Measurements from ENCODE around the gene MYO1D. TPM values are rescaled to one million over a fixed set of nuclear protein-coding genes. Genes with fewer than 3 reads are reported as not detected.

Gene MYO1D
- total RNA-seq, 1 experiment from 2014 or later = 5.6 TPM

DNA sequence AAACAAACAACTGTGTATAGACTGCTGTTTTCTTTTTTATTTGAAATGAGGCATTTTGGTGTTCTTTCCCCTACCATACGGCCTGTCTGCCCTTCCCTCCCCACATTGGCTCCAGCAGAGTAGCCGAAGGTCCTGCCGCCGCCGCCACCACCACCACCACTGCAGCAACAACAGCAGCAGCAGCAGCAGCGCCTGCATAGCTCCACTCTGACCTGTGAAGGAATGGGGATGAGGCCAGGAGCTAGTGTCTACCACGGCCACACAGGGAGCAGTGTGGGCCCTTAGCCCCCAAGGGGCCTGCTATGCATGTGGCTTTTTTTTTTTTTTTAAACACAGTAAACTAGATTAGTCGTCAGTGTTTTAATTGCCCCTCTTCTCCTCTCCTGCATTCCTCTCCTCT, 395.7 kb downstream of the MYO1D start:
- DNase-seq = no peak
- H3K36me3 ChIP-seq (ENCODE audit: insufficient read depth, low read length) = peaks cover 33% of the 10 kb centered on the region
- no peaks in the 10 kb centered on the region; the same call in 1 of the 2 replicates for H4K20me1 ChIP-seq (ENCODE audit: insufficient read depth, low read depth, low read length)
- no peak overlapping the region for H2AFZ ChIP-seq (ENCODE audit: low read length)
- no peaks in the 10 kb centered on the region for H3K27me3 ChIP-seq (ENCODE audit: low read length)
- H3K27ac ChIP-seq (ENCODE audit: low read length) = no peak overlapping the region
- H3K9ac ChIP-seq (ENCODE audit: low read length) = no peak overlapping the region
- peaks cover 3% of the 10 kb centered on the region for H3K4me1 ChIP-seq (ENCODE audit: low read length)
- no peaks in the 10 kb centered on the region for H3K9me2 ChIP-seq (replicated peaks; ENCODE audit: insufficient read depth, low read length)
- H3K79me2 ChIP-seq (ENCODE audit: low read length) = no peaks in the 10 kb centered on the region
- no peak overlapping the region for H3K4me2 ChIP-seq (ENCODE audit: low read depth, low read length, poor library complexity, severe bottlenecking)
- H3K9me3 ChIP-seq (ENCODE audit: low read length) = no peaks in the 10 kb centered on the region
- H3K4me3 ChIP-seq (ENCODE audit: low read length) = no peak overlapping the region

DNA sequence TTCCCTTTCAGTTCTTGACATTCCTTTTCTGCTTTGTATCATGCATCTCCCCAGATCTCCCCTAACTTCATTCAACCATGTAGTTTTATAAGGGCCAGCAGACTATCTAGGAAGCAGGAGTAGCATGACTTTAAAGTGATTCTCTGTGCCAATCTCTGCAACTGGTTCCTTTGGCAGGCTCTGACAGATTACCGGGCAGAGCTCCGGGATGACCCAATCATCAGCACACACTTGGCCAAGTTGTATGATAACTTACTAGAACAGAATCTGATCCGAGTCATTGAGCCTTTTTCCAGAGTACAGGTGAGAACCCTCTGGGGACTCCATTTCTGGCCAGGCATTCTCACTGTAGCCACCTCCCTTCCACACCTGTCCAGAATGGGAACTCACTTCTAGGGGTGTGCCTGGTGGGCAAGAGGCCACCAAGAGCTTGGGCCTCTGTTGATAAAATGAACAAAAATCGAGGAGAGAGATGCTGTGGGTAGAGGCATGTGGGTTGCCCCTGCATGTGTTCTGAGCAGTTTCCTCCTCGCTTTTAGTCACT, 397.8 kb downstream of the MYO1D start:
- no peaks in the 10 kb centered on the region for H3K9me3 ChIP-seq (ENCODE audit: low read length)
- no peaks in the 10 kb centered on the region; the same call in 1 of the 2 replicates for H3K4me1 ChIP-seq (ENCODE audit: low read length)
- no peak overlapping the region for H3K4me2 ChIP-seq (ENCODE audit: low read depth, low read length, poor library complexity, severe bottlenecking)
- H3K27me3 ChIP-seq (ENCODE audit: low read length) = no peaks in the 10 kb centered on the region
- no peak overlapping the region for H2AFZ ChIP-seq (ENCODE audit: low read length)
- DNase-seq = no peak
- H3K9me2 ChIP-seq (replicated peaks; ENCODE audit: insufficient read depth, low read length) = no peaks in the 10 kb centered on the region
- H3K36me3 ChIP-seq (ENCODE audit: insufficient read depth, low read length) = peaks cover 45% of the 10 kb centered on the region
- no peak overlapping the region for H3K4me3 ChIP-seq (ENCODE audit: low read length)
- no peak overlapping the region for H3K9ac ChIP-seq (ENCODE audit: low read length)
- H4K20me1 ChIP-seq (ENCODE audit: insufficient read depth, low read depth, low read length) = no peaks in the 10 kb centered on the region; the same call in 1 of the 2 replicates
- H3K27ac ChIP-seq (ENCODE audit: low read length) = no peak overlapping the region
- H3K79me2 ChIP-seq (ENCODE audit: low read length) = no peaks in the 10 kb centered on the region

DNA sequence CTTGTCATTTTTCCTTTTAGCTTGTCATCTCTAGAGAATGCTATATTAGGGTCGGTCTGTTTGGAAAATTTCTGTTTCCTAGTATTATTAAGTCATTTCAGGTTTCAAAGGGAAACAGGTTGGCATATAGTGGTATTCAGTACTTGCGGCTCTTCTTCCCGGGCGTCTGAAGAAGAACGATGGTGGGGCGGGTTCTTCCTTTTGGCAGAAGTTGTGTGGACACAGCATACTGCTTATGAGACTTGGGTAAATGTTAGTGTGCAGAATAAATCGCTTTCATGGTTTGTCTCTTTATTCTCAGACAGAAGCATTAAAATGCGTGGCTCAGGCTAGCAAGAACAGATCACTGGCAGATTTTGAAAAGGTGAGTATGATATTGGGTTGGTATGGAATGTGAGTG, 399.7 kb downstream of the MYO1D start:
- H4K20me1 ChIP-seq (ENCODE audit: insufficient read depth, low read depth, low read length) = no peaks in the 10 kb centered on the region
- no peaks in the 10 kb centered on the region for H3K9me2 ChIP-seq (replicated peaks; ENCODE audit: insufficient read depth, low read length)
- H3K4me3 ChIP-seq (ENCODE audit: low read length) = no peak overlapping the region
- no peak overlapping the region for H3K4me2 ChIP-seq (ENCODE audit: low read depth, low read length, poor library complexity, severe bottlenecking)
- H3K79me2 ChIP-seq (ENCODE audit: low read length) = no peaks in the 10 kb centered on the region
- H3K27me3 ChIP-seq (ENCODE audit: low read length) = no peaks in the 10 kb centered on the region
- H2AFZ ChIP-seq (ENCODE audit: low read length) = no peak overlapping the region
- no peaks in the 10 kb centered on the region for H3K4me1 ChIP-seq (ENCODE audit: low read length)
- no peak for DNase-seq
- H3K36me3 ChIP-seq (ENCODE audit: insufficient read depth, low read length) = peaks cover 48% of the 10 kb centered on the region
- H3K9me3 ChIP-seq (ENCODE audit: low read length) = no peaks in the 10 kb centered on the region
- no peak overlapping the region for H3K27ac ChIP-seq (ENCODE audit: low read length)
- H3K9ac ChIP-seq (ENCODE audit: low read length) = no peak overlapping the region

DNA sequence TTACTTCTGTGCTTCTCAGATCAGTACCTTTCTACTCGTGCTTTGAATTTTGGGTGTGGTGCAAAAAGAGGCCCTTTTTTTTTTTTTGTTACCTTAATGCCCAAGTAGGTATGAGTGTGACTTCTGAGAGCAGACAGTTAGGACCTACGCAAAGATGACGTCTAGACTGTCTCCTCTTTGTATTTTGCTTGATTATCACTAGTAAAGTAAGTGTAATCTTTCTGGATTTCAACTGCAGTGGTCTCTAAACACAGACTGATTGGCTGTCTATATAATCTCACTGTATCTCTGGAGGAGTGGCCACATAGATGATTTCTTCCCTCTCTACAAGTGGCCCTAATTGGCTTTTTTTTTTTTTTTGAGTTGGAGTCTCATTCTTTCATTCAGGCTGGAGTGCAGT, 401.7 kb downstream of the MYO1D start:
- Histone ChIP-seq H3K9ac (ENCODE audit: low read length) (no peak overlapping the region), H3K27ac (ENCODE audit: low read length) (no peak overlapping the region), H3K9me2 (replicated peaks; ENCODE audit: insufficient read depth, low read length) (no peaks in the 10 kb centered on the region), H3K4me1 (ENCODE audit: low read length) (no peaks in the 10 kb centered on the region), H2AFZ (ENCODE audit: low read length) (no peak overlapping the region), H3K27me3 (ENCODE audit: low read length) (no peaks in the 10 kb centered on the region), H3K36me3 (ENCODE audit: insufficient read depth, low read length) (peaks cover 56% of the 10 kb centered on the region), H3K4me3 (ENCODE audit: low read length) (no peak overlapping the region), H3K79me2 (ENCODE audit: low read length) (peaks cover 5% of the 10 kb centered on the region; the same call in 1 of the 2 replicates), H3K9me3 (ENCODE audit: low read length) (no peaks in the 10 kb centered on the region), H3K4me2 (ENCODE audit: low read depth, low read length, poor library complexity, severe bottlenecking) (no peak overlapping the region), H4K20me1 (ENCODE audit: insufficient read depth, low read depth, low read length) (no peaks in the 10 kb centered on the region)
- no peak for DNase-seq

DNA sequence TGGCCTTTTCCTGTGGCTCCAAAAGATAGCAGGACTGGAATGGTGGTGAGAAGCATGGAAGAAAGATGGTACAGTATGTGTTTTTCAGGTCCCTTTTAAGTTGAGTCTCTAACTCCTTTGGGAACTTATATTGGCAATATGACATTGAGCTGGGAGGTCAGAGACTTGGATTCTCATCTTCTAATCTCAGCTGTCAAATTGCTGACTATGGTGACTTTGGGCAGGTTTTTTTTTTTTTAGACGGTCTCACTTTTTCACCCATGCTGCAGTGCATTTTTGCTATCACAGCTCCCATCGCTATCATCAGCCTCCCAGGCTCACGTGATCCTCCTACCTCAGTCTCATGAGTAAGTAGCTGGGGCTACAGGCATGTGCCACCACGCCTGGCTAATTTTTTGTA, 405.3 kb downstream of the MYO1D start:
- Histone ChIP-seq H3K9me2 (replicated peaks; ENCODE audit: insufficient read depth, low read length) (no peaks in the 10 kb centered on the region), H3K4me2 (ENCODE audit: low read depth, low read length, poor library complexity, severe bottlenecking) (no peak overlapping the region), H3K27me3 (ENCODE audit: low read length) (no peaks in the 10 kb centered on the region), H3K36me3 (ENCODE audit: insufficient read depth, low read length) (peaks cover 59% of the 10 kb centered on the region), H3K9ac (ENCODE audit: low read length) (no peak overlapping the region), H3K9me3 (ENCODE audit: low read length) (no peaks in the 10 kb centered on the region), H3K79me2 (ENCODE audit: low read length) (peaks cover 25% of the 10 kb centered on the region), H2AFZ (ENCODE audit: low read length) (no peak overlapping the region), H3K4me1 (ENCODE audit: low read length) (no peaks in the 10 kb centered on the region), H3K4me3 (ENCODE audit: low read length) (no peak overlapping the region), H4K20me1 (ENCODE audit: insufficient read depth, low read depth, low read length) (0 out of 2 replicates have a peak, but pooled peaks cover 5% of the 10 kb centered on the region), H3K27ac (ENCODE audit: low read length) (no peak overlapping the region)
- no peak for DNase-seq

DNA sequence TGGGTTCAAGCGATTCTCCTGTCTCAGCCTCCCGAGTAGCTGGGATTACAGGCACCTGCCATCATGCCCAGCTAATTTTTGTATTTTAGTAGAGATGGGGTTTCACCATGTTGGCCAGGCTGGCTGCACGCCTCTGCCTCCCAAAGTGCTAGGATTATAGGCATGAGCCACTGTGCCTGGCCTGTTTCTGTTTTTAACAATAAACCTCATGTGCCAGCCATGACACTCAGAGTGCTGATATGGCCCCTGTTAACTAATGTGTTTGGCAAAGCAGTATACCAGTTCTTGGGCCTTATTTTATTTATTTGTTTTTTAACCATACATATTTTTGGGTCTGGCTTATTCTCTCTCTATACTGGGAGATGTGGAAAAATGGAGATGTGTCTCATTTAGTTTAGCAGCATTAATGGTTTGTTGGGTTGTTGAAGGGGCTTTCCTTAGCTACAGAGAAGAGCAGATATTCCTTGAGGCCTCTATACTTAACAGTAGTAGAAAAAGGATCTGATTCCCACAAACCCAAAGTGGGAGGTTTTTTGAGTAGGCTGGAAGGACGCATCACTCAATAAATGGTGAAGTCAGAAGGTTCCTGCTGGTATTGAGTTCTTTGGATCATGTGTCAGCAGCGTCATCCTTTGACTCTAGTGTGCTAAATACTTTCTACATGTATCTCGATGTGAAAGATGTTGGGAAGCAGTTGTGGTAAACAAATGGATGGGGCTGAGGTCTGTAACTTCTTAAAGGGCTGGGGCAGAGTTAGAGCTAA, 406.3 kb downstream of the MYO1D start:
- no peaks in the 10 kb centered on the region for H3K27me3 ChIP-seq (ENCODE audit: low read length)
- H3K4me3 ChIP-seq (ENCODE audit: low read length) = no peak overlapping the region
- no peaks in the 10 kb centered on the region for H3K4me1 ChIP-seq (ENCODE audit: low read length)
- no peaks in the 10 kb centered on the region for H3K9me3 ChIP-seq (ENCODE audit: low read length)
- H4K20me1 ChIP-seq (ENCODE audit: insufficient read depth, low read depth, low read length) = 0 out of 2 replicates have a peak, but pooled peaks cover 5% of the 10 kb centered on the region
- peaks cover 28% of the 10 kb centered on the region for H3K79me2 ChIP-seq (ENCODE audit: low read length)
- no peak overlapping the region for H3K9ac ChIP-seq (ENCODE audit: low read length)
- H3K4me2 ChIP-seq (ENCODE audit: low read depth, low read length, poor library complexity, severe bottlenecking) = no peak overlapping the region
- H2AFZ ChIP-seq (ENCODE audit: low read length) = no peak overlapping the region
- H3K27ac ChIP-seq (ENCODE audit: low read length) = no peak overlapping the region
- H3K36me3 ChIP-seq (ENCODE audit: insufficient read depth, low read length) = peaks cover 57% of the 10 kb centered on the region
- no peak for DNase-seq
- no peaks in the 10 kb centered on the region for H3K9me2 ChIP-seq (replicated peaks; ENCODE audit: insufficient read depth, low read length)

DNA sequence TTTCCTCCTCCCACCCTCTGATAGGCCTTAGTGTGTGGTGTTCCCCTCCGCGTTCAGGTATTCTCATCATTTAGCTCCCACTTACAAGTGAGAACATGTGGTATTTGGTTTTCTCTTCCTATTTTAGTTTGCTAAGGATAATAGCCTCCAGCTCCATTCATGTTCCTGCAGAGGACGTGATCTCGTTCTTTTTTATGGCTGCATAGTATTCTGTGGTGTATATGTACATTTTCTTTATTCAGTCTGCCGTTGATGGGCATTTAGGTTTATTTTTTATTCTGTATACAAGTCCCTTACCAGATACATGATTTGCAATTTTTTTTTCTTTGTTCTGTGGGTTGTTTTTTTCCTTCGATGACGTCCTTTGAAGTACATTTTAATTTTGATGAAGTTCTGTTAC, 409.0 kb downstream of the MYO1D start:
- H3K9me3 ChIP-seq (ENCODE audit: low read length) = no peaks in the 10 kb centered on the region
- no peak overlapping the region for H3K27ac ChIP-seq (ENCODE audit: low read length)
- no peak overlapping the region for H3K4me3 ChIP-seq (ENCODE audit: low read length)
- H3K4me2 ChIP-seq (ENCODE audit: low read depth, low read length, poor library complexity, severe bottlenecking) = no peak overlapping the region
- H3K36me3 ChIP-seq (ENCODE audit: insufficient read depth, low read length) = peaks cover 62% of the 10 kb centered on the region
- H2AFZ ChIP-seq (ENCODE audit: low read length) = no peak overlapping the region
- H3K79me2 ChIP-seq (ENCODE audit: low read length) = peaks cover 47% of the 10 kb centered on the region
- no peaks in the 10 kb centered on the region for H3K4me1 ChIP-seq (ENCODE audit: low read length)
- no peaks in the 10 kb centered on the region for H3K9me2 ChIP-seq (replicated peaks; ENCODE audit: insufficient read depth, low read length)
- peaks cover 10% of the 10 kb centered on the region; the same call in 1 of the 2 replicates for H4K20me1 ChIP-seq (ENCODE audit: insufficient read depth, low read depth, low read length)
- no peak for DNase-seq
- no peak overlapping the region for H3K9ac ChIP-seq (ENCODE audit: low read length)
- H3K27me3 ChIP-seq (ENCODE audit: low read length) = no peaks in the 10 kb centered on the region

DNA sequence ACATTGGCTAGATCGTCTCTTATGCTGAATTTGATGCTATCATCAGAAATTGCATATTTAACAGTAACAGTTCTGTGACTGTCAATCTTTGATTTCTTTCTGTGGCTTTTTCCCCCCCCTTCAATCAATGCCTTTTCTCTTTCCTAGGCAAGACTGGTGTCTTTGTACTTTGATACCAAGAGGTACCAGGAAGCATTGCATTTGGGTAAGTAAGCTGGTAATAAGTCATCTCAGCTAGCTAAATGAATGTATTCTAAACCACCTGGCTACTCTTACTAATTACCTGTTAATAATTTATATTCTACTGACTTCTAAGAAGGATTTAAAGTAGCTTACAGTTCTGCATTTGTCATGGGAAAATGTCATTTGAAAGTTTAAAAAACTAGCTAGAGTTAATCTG, 412.6 kb downstream of the MYO1D start:
- peaks cover 15% of the 10 kb centered on the region for H4K20me1 ChIP-seq (ENCODE audit: insufficient read depth, low read depth, low read length)
- no peaks in the 10 kb centered on the region for H3K27me3 ChIP-seq (ENCODE audit: low read length)
- peaks cover 64% of the 10 kb centered on the region for H3K79me2 ChIP-seq (ENCODE audit: low read length)
- no peak for DNase-seq
- H3K4me1 ChIP-seq (ENCODE audit: low read length) = no peaks in the 10 kb centered on the region
- no peak overlapping the region for H3K4me2 ChIP-seq (ENCODE audit: low read depth, low read length, poor library complexity, severe bottlenecking)
- H3K27ac ChIP-seq (ENCODE audit: low read length) = no peak overlapping the region
- no peak overlapping the region for H3K4me3 ChIP-seq (ENCODE audit: low read length)
- peaks cover 55% of the 10 kb centered on the region for H3K36me3 ChIP-seq (ENCODE audit: insufficient read depth, low read length)
- H3K9me3 ChIP-seq (ENCODE audit: low read length) = no peaks in the 10 kb centered on the region
- no peak overlapping the region for H2AFZ ChIP-seq (ENCODE audit: low read length)
- H3K9ac ChIP-seq (ENCODE audit: low read length) = no peak overlapping the region
- no peaks in the 10 kb centered on the region for H3K9me2 ChIP-seq (replicated peaks; ENCODE audit: insufficient read depth, low read length)

Measured in Karpas-422 (cell line).